ENCODE data around the gene SDC3.

The SDC3 gene

DNA sequence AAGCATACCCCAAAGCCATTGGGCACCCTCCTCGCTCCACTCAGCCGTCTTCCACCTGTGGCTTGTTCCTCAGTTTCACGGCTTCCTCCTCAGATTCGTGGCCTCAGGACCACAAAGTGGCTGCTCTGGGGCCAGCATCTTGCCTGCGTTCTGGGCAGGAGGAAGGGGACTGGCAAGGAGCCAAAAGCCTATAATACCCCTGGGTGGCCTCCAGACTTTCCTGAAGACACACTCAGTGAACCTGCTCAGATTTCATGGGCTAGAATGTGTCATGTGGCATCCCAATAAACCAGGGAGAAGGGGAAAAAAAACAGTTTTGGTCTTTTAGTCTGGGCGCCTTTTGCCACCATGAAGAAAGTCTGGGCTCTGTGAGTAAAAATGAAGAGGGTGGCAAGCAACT is 62.0 kb downstream of the SDC3 start:
- no peak for DNase-seq

DNA sequence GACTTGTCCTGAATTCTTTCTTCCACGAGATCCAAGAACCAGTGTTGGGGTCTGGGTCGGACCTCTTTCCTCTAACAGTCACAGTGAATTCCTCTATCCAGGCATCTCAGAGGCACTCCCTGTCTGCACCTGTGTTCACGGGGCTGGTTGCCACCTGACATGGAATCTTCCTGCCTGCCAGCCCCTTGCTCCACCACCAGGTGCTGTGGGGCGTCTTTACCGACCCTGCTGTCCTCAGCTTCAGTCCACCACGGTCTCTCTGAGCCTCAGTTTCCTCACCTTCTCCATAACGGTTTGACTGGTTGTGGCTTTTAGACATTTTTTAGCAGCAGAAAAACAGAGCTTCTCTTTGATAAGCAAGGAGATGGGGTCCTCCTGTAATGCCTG is 62.7 kb downstream of the SDC3 start:
- no peak for DNase-seq

DNA sequence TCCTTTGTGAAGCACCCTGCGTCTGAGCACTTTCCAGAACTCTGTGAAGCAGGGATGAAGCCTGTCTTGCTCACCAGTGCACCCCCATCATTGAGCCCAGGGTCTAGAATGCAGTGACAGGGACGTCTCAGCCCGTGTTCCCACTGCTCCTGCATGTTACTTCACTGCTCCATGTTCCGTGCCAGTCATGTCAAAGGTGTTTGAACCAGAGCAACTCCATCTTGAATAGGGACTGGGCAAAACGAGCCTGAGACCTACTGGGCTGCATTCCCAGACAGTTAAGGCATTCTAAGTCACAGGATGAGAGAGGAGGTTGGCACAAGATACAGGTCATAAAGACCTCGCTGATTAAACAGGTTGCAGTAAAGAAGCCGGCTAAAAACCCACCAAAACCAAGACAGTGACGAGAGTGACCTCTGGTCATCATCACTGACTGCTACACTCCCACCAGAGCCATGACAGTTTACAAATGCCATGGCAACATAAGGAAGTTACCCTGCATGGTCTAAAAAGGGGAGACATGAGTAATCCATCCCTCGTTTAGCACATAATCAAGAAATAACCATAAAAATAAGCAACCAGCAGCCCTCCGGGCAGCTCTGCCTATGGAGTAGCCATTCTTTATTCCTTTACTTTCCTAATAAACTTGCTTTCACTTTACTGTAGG is 63.2 kb downstream of the SDC3 start:
- no peak for DNase-seq

DNA sequence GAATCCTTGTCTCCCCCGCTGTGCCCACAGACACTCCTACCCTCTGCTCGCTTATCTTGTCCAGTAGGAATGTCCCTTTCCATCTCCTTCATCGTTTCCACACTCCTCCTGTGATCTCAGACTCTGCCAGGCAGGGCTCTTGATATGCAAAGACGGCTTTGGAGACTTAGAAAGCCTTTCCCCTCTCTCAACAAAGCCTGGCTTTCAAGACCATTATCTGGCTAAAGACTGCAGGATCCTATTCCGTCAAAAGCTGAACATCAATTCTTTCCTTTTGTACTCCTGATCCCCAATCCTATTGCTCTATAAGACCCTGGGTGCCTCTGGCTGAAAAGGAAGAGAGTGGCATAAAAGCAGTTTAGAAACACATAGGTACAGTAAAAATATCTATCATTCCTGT is 63.9 kb downstream of the SDC3 start:
- no peak for DNase-seq

DNA sequence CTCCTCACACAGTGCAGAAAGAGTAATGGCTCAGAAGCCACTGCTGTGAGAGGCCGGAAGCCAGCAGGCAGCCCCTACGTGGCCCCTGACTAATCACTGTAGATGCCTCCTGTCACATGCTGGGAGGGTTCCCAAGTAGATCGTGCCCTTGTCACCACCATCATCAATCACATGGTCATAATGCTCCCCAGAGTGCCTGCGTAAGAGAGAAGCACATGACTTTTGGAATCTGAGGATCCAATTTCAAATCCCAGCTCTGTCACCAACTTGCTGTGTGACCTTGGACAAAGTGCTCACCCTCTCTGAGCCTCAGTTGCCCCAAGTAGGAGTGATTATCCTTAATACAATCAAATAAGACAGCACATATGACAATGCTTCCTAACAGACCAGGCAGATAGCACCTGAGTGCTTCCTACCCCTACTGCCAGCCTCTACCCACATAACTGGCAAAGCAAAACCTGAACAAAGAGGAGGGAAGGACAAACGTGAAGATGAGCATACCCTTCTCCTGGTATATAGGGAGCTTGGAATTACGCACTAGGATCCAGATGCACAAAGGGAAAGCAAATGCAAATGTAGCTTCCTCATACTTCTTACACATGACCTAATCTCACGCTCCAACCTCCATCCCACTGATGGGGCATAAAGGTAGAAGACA is 65.7 kb downstream of the SDC3 start:
- DNase-seq = no peak

DNA sequence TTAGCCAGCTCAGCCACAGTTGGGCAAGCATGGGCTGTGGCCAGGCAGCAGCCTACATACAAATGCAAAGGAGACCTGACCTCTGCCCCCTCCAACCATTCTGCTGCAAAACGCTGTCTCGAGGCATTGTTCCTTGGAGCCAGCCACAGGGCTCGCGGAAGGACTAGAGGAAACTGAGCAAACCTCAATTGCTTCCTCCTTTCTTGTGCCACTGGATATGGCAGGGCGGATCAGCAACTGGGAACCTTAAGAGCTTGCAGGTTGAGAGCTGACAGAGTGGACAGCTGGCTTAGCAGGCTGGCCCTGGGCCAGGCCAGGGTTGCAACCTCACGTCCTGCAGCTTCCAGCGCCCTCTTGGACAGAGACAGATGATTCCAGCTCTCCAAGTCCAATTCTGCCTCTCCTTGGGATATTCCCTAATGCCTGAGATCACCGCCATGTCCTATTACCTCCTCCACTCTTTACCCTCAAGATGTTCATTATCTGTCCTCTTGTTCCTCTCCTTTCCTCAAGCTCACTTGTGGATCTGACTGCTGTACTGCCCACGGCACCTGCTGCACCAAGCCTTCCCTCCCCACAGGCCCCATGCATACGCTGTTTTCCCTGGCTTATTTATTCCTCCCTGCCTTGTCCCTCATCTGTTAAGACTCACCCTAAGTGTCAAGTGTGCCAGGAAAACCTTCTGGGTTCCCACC is 67.5 kb downstream of the SDC3 start:
- DNase-seq = peak; percentile 52

DNA sequence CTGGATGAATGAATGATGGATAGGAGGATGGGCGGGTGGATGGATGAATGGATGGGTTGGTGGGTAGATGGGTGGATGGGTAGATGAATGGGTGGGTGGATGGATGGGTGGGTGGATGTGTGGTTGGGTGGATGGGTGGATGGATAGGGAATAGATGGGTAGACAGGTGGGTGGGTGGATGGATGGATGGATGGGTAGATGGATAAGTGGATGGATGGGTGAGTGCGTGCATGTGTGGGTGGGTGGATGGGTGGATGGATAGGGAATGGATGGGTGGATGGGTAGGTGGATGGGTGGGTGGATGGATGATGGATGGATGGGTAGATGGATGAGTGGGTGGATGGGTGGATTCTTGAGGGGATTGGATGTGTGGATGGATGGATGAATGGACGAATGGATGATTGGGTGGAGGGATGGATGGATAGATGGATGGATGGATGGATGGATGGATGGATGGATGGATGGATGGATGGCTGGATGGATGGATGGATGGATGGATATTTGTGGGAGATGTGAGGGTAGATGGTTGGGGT is 68.7 kb downstream of the SDC3 start:
- no peak for DNase-seq

DNA sequence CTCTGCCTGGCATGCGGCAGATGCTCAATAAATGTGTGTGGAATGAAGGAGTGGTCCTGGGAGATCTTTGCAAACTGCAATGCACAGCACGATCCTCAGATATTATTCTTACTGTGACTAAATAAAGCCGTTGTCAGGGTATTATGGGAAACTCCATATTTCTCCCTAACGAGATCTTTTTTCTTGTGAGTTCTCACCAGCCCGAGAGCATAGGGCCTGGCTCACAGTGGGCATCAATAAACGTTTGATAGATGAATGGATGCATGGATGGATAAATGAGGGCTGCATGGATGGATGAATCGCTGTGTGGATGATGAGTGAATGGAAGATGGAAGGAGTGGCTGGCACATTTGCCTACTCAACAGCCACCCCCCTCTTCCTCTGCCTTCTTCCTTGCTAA is 69.6 kb downstream of the SDC3 start:
- DNase-seq = no peak

DNA sequence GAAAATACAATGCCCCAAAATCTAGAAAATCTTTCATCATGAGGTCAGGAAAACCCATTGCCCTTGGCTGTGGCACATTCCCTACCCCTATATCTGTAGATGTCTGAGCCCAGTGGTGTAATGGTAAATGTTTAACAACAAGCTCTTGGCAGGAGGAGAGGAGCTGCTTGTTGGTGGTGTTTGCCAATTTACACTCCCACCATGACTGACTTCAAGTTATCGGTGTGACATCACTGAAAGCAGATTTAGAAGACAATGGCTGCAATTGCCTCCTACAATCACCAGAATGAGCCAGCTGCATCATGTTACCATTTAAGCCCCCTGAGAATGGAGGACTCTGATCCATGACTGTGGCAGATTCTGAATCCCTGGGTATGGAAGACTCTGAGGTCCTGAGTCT is 70.9 kb downstream of the SDC3 start:
- DNase-seq = no peak

DNA sequence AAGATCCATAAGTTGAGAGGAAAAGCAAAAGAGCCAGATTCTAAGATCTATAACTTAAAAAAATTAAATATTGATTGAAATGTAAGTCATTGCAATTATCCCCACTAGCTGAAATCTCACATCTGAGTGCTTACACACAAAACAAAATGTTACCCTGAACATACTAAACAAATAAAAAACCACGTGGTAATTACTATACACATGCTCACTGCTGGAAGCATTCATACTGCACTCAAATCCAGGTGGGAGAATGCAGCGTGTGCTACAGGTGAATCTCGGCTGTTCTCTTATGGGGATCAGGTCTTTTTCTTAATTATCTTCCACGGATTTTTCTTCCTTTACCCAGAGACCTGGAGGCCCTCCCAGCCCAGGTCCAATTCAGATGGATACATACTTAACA is 74.3 kb downstream of the SDC3 start:
- no peak for DNase-seq

DNA sequence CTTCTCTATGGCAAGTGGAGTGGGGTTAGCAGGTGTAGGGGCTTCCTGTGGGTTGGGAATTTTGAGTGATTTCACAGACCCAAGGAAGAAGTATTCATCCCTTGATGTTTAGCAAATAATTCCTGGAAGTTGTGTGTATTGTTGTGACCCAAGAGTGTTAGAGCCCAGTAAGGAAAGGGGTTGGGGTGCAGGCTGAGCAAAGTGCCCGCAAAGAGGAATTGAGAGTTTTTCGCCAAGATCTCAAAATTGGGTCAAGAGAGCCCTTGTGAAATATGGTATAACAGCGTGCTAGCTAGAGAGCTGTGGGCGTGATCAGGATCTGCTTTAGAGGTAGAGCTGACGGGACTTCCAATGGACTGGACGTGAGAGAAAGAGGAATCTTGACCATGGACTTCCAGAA is 78.0 kb downstream of the SDC3 start:
- no peak for DNase-seq

DNA sequence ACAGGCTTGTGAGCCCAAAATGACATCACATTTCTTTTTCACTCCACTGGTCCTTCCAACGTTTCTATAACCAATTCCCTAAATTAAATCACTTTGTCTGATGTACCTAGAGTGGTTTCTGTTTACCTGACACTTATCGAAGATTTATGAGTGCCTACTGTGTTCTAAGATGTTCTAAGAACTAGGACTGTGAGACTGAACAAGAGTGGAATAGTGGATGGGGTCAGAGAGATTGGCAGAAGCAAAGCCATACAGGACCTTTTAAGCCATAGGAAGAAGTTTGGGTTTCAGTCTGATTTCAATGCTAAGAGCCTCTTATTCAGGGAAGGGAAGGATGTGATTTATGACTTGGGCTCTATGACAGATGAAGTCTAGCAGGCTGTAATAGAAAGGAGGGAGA is 78.7 kb downstream of the SDC3 start:
- DNase-seq = no peak

DNA sequence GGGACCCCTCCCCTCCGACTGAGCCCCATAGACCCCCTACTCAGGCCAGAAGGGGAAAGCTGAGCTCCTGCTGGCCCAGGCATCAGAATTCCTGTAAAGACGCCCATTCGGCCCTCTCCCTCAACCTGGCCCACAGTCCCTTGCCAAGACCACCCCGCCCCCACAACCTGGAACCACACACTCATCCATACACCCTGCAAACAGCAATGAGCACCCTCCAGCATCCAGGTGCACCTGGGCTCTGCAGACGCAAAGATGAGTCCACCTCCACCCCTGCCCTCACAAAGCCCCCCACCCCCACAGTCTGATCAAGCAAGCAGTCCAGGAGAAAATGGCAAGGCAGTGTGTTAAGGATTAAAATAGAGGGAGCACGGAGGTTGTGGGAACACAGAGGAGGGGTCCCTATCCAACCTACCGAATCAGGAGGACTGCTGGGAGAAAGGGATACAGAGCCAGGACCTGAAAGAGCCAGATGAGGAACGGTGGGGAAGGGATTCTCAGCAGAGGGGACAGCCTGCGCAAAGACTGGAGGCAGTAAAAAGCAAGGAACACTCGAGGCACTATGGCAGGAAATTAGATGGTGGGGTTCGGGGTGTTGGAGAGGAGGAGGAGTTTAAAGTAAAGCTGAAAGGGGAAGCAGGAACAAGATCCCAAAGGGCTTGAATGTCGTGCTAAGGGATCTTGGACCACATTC is 83.7 kb downstream of the SDC3 start:
- no peak for DNase-seq

DNA sequence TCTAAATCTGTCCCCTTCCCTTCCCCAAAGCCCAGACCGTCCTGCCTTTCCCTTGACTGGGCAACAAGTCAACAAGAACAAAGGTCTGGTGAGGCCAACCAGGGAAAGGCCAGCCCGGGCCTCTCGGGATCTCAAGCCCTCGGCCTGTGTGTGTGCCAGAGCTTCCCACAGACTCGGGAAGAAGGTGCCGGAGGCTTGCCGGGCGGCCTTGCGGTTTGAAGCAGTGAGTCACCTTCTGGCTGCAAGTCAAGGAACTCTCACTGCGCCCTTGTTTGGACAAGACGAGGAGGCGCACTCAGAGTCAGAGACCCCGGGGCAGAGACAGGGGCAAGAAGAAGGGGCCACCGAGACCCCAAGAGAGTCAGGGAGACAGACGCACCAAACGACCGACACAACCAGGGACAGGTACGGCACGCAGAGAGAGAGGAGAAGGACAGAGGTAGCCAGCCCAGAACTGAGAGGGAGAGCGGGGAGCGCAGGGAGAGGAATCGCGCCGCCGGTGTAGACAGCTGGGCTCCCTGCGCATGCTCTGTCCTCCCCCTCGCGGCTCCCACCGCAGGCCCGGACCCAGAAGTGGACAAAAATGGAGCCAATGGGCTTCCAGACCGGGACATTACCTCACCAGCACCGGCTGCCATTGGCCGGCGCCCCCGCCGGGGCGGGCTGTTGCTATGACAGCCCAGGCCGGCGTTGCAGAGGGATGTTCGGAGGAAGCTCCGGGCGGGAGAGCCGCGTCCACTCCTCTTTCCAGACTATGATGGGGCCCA is 84.4 kb downstream of the SDC3 start:
- peak; percentile 98 for DNase-seq

DNA sequence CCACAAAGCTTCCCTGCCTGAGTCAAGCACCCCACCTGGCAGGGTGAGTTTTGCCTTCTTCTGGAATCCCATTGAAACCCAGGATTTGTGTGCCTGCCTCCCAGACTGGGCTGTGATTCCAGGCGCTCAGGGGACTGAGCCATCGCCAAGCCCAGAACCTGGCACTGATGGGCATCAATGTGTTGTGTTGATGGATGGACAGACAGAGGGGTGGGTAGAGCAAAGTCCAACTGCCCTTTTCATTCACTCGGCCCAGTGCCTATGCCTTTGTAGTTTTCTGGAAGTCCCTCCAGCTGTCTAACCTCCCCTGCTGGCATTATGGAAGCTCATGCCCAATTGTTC is 85.0 kb downstream of the SDC3 start:
- DNase-seq = no peak

DNA sequence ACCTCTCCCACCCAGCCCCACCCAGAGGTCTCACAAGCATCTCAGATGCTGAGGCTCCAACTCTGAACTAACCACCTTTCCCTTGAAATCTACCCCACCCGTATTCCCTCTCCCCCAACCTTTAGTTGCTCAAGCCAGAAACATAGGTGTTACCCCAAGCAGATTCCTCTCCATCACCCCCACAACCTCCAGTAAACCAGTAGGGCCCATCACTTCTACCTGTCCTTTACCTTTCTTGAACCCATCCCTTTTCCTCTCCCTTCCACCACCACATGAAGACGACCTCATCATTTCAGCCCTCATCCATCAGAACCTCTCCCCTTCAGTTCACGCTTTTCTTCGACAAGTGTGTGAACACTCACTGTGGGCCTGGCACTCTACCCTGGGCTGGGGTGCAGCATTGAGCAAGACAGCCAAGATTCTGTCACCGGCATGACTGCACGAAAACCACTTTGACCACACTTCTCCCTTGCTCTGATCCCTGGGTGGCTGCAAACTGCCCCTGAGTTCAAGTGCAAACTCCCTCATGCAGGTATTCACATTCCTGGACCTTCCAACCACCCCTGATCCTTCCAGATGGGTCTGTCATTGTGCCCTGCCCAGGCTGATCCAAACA is 85.5 kb downstream of the SDC3 start:
- DNase-seq = no peak

DNA sequence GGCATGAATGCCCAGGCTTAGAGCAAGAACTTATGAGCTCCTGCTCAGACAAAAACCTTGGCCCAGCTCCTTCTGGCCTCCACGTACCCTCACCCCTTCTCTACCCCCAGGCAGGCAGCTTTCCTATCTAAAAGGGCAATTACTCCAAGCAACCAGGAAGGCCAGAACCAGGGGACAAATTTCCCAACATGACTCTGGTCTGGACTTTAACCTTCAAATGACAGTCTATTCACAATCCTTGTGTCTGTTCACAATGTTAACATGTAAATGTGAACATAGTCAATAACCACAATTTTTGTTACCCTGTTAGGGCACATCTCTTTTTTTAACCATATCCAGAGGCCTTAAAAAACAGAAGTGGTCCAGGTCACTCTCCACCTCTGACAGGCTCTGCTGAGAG is 86.6 kb downstream of the SDC3 start:
- DNase-seq = no peak

DNA sequence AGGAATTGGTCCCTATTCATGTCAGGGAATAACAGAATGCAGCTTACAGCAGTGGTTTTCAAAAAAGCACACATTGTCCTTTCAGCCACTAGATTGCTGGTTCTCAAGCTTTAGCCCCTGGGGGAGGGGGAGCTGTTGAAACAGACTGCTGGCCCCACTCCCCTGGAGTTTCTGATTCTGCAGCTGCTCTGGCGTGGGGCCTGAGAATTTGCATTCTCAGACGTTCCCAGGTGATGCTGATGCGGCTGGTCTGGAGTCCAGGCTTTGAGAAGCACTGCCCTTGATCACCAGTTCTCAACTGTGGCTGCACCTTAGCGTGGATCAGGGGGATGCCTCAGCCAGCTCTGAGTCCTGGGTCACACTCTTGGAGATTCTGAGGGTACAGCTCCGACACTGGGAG is 88.3 kb downstream of the SDC3 start:
- DNase-seq = peak; percentile 72

All from right hindlimb (tissue), 1 donor.